GM10248 (cell line): ENCODE data around the gene ADAMTSL3.

Experiments used
- CTCF ChIA-PET: fragments of 300-600 bp; sonication (Branson Sonifier 250); formaldehyde crosslinking; extraction: SDS; loops from one replicate; lab custom pipeline; 2021; ENCODE audit warnings: antibody characterized with exemption; lab: Yijun Ruan, JAX
- POLR2A ChIA-PET: fragments of 350-650 bp; sonication (Branson Sonifier 250); formaldehyde crosslinking; extraction: SDS; loops from one replicate; lab custom pipeline; 2020; ENCODE audit warnings: antibody characterized with exemption; lab: Yijun Ruan, JAX
- DNase-seq: peaks from one replicate; pipeline ENCODE4 v3.0.0; 2012; ENCODE audit errors: extremely low spot score
- CTCF ChIP-seq: IDR thresholded peaks from 2 replicates; pipeline ENCODE4 v1.5.1; 2012; ENCODE audit warnings: mild to moderate bottlenecking, low read depth; ENCODE audit errors: extremely low read depth, missing control alignments, control extremely low read depth

The ADAMTSL3 gene

GRCh38 chr15:83873966-83874365, 220.0 kb downstream of the ADAMTSL3 start:
- ChIA-PET POLR2A (no interaction called here), CTCF (interaction anchor here (1.2 kb wide), 1 partner anchor 10 kb away, joined by 3 read pairs; no protein-coding TSS in a partner anchor)
- TF ChIP-seq CTCF, result no peak
- no peak for DNase-seq

GRCh38 chr15:83880529-83880928, 226.6 kb downstream of the ADAMTSL3 start:
- ChIA-PET POLR2A (no interaction called here), CTCF (no interaction called here)
- DNase-seq, result no peak
- TF ChIP-seq CTCF, result no peak

- no peak for DNase-seq
- ChIA-PET CTCF (no interaction called here), POLR2A (no interaction called here)
- no peak for TF ChIP-seq CTCF
Measured at GRCh38 chr15:83881156-83881555, 227.2 kb downstream of the ADAMTSL3 start.

GRCh38 chr15:83886321-83886720, 232.4 kb downstream of the ADAMTSL3 start:
- ChIA-PET CTCF (interaction anchor here (1.5 kb wide), 1 partner anchor 28 kb away, joined by 5 read pairs; no protein-coding TSS in a partner anchor), POLR2A (no interaction called here)
- TF ChIP-seq CTCF, result no peak
- DNase-seq, result no peak

GRCh38 chr15:83887404-83887803, 233.5 kb downstream of the ADAMTSL3 start:
- no peak for TF ChIP-seq CTCF
- CTCF ChIA-PET, result no interaction called here

GRCh38 chr15:83887961-83888360, 234.0 kb downstream of the ADAMTSL3 start:
- POLR2A ChIA-PET, result no interaction called here
- CTCF ChIA-PET, result no interaction called here
- no peak for DNase-seq
- no peak for TF ChIP-seq CTCF

More at GRCh38 chr15:83887404-83887803, 233.5 kb downstream of the ADAMTSL3 start:
- no peak for DNase-seq
- POLR2A ChIA-PET, result no interaction called here

GRCh38 chr15:83889995-83890394, 236.1 kb downstream of the ADAMTSL3 start:
- ChIA-PET CTCF (interaction anchor here (1.1 kb wide), 1 partner anchor 11 kb away, joined by 3 read pairs; no protein-coding TSS in a partner anchor), POLR2A (no interaction called here)
- TF ChIP-seq CTCF, result no peak
- no peak for DNase-seq
